Measurements from ENCODE around the gene MYCBP2.
"Not testable (repeated sequence)": the region's sequence is repeated elsewhere in the genome, so short reads cannot be mapped to it uniquely, and the experiment has no call there.

Gene MYCBP2

GRCh38 chr13:77333594-77333993 lies 6.7 kb upstream of the MYCBP2 start:
- DNase-seq, result no peak

GRCh38 chr13:77331421-77331820 lies 4.5 kb upstream of the MYCBP2 start:
- no peak for DNase-seq

GRCh38 chr13:77329911-77330584 lies 3.2 kb upstream of the MYCBP2 start:
- no peak for DNase-seq

- DNase-seq, result peak; percentile 96
Observed at GRCh38 chr13:77329133-77329910, 2.4 kb upstream of the MYCBP2 start.

- no peak for DNase-seq
Observed at GRCh38 chr13:77328819-77329132, 1.9 kb upstream of the MYCBP2 start.

- DNase-seq, result no peak
Observed at GRCh38 chr13:77325371-77325980, 1.4 kb downstream of the MYCBP2 start.

- DNase-seq, result no peak
Observed at GRCh38 chr13:77323858-77324257, 3.0 kb downstream of the MYCBP2 start.

- DNase-seq, result no peak
Observed at GRCh38 chr13:77319536-77319935, 7.4 kb downstream of the MYCBP2 start.

- no peak for DNase-seq
Observed at GRCh38 chr13:77318741-77319140, 8.2 kb downstream of the MYCBP2 start.

GRCh38 chr13:77316430-77316829 lies 10.5 kb downstream of the MYCBP2 start:
- DNase-seq, result no peak

- not testable (repeated sequence) for DNase-seq
Observed at GRCh38 chr13:77315509-77315908, 11.4 kb downstream of the MYCBP2 start.

GRCh38 chr13:77313923-77314322 lies 13.0 kb downstream of the MYCBP2 start:
- no peak for DNase-seq

GRCh38 chr13:77312311-77312710 lies 14.6 kb downstream of the MYCBP2 start:
- no peak for DNase-seq

GRCh38 chr13:77310579-77311279 lies 16.2 kb downstream of the MYCBP2 start:
- DNase-seq, result no peak

GRCh38 chr13:77310161-77310560 lies 16.7 kb downstream of the MYCBP2 start:
- no peak for DNase-seq

GRCh38 chr13:77309254-77309653 lies 17.6 kb downstream of the MYCBP2 start:
- DNase-seq, result no peak

GRCh38 chr13:77306458-77306857 lies 20.4 kb downstream of the MYCBP2 start:
- no peak for DNase-seq

- DNase-seq, result no peak
Observed at GRCh38 chr13:77305266-77305665, 21.6 kb downstream of the MYCBP2 start.

- DNase-seq, result no peak
Observed at GRCh38 chr13:77300176-77301037, 26.5 kb downstream of the MYCBP2 start.

- DNase-seq, result no peak
Observed at GRCh38 chr13:77299587-77299986, 27.3 kb downstream of the MYCBP2 start.

GRCh38 chr13:77298426-77298825 lies 28.5 kb downstream of the MYCBP2 start:
- DNase-seq, result no peak

- DNase-seq, result no peak
Observed at GRCh38 chr13:77291774-77292173, 35.1 kb downstream of the MYCBP2 start.

- no peak for DNase-seq
Observed at GRCh38 chr13:77290342-77290741, 36.6 kb downstream of the MYCBP2 start.
